ENCODE results near the gene CARNS1.

Gene CARNS1

DNA sequence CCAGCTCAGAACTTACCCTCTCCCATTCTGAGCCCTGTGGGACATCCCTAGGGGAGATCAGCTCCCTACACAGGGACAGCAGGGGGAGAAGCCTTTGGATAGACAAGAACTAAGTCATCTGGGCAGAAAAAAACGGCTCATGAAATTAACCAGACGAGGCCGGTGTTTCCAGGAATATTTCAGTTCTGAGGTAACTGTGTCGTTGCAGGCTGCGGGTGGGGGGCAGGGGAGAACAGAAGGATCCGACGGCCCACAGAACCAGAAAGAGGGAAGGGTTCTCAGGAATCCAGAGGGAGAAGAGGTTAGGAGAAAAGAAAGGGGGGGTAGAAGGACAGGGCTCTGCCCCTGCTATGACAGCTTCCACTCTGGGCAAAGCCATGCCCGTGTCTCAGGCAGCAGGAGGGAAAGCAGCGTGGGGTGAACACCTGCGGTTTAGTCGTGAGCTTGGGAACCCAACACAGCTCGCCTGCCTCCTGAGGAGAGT lies 45.6 kb upstream of the CARNS1 start:
- no peak overlapping the region for H3K27ac ChIP-seq
- TF ChIP-seq, protein P1, sequence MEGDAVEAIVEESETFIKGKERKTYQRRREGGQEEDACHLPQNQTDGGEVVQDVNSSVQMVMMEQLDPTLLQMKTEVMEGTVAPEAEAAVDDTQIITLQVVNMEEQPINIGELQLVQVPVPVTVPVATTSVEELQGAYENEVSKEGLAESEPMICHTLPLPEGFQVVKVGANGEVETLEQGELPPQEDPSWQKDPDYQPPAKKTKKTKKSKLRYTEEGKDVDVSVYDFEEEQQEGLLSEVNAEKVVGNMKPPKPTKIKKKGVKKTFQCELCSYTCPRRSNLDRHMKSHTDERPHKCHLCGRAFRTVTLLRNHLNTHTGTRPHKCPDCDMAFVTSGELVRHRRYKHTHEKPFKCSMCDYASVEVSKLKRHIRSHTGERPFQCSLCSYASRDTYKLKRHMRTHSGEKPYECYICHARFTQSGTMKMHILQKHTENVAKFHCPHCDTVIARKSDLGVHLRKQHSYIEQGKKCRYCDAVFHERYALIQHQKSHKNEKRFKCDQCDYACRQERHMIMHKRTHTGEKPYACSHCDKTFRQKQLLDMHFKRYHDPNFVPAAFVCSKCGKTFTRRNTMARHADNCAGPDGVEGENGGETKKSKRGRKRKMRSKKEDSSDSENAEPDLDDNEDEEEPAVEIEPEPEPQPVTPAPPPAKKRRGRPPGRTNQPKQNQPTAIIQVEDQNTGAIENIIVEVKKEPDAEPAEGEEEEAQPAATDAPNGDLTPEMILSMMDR (conservative IDR thresholded peaks at IDR 0.05) = no peak

DNA sequence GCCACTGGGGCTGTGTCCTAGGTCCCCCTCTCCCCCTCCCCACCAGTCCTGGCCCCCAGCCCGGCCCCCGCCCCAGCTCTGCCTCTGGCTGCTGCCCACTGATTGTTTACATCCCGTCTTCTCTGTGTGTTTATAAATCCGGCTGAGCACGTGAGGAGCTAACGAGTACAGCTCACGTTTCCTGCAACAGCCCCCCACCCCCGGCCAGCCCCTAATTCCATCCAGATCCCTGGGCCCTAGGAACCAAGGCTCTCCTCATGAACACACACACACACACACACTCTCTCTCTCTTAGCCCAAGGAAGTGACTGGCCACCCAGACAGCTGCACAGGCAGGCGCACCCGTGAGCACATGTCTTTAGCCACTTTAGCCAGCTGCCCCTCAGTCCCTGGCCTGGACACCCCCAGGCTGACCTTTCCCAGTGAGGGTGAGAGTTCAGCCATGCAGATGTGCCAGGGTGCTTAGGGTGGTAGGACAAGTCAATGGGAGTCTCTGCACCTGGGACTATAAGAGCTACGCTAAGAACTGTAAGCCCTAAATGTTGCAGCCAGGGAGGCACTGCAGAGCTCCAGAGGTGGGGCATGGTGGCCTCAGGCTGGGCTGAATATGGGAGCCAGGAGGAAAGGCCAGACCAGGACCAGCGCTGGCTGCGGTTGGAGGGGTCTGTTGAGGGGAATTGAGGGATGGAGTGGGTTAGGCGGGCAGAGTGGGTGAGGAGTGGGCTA lies 45.0 kb upstream of the CARNS1 start:
- peak overlapping the region; percentile 9; the same call in 1 of the 2 replicates for H3K27ac ChIP-seq
- TF ChIP-seq, protein P1 (conservative IDR thresholded peaks at IDR 0.05) = no peak

DNA sequence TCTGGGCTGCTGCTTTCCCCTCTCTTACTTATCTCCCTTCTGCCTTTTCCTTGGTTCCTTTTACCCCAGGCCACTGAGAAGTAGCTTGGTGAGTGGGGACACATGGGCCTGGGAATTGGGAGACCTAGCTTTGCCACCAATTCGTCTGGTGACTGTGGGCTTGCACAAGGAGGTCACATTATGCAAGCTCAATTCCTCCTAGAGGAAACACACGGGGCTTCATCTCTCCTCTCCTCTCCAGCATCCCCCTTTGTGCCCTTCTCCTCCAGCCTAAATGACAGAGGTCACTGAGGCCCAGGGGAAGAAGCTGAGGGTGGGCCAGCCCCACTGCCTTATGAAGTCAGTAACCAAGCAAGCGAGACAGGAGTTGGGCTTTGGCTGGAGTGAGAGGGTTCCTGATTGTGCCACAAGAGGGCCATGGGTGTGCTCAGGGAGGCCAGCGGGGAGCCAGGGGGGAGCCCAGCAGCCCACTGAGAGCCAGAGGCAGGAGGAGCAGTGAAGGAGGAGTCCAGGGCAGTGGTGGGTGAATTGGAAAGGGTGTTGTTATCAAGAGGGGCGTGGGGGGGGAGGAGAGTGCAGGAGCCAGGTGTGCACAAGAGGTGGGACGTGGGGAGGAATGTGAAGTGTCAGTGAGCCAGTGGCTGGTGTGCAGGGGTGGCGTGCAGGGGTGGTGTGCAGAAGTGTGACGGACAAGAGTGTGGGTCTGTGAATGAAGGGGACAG lies 44.1 kb upstream of the CARNS1 start:
- TF ChIP-seq, protein P1 (conservative IDR thresholded peaks at IDR 0.05) = peak; percentile 81
- no peak overlapping the region; the same call in 1 of the 2 replicates for H3K27ac ChIP-seq

DNA sequence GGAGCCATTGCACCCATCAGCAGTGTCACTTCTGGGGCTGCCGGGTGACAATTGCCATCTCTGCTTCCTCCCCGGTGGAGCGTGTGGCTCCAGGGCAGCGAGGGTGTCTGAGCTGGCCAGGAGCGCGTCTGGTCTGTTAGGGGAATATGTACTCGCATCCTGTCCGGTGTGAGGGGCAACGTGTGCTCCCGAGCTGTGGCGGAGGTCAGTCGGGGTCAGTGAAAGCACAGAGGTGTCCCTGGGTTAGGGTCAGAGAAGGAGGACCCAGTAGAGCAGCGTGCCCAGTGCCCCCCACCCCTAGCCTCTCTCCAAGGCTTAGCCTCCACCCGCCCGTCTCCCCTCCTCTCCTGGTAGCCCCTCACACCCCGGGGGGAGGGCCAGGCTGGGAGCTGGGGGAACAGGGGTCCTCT lies 43.6 kb upstream of the CARNS1 start:
- H3K27ac ChIP-seq = peak overlapping the region; percentile 95
- TF ChIP-seq, protein P1 (conservative IDR thresholded peaks at IDR 0.05) = no peak

DNA sequence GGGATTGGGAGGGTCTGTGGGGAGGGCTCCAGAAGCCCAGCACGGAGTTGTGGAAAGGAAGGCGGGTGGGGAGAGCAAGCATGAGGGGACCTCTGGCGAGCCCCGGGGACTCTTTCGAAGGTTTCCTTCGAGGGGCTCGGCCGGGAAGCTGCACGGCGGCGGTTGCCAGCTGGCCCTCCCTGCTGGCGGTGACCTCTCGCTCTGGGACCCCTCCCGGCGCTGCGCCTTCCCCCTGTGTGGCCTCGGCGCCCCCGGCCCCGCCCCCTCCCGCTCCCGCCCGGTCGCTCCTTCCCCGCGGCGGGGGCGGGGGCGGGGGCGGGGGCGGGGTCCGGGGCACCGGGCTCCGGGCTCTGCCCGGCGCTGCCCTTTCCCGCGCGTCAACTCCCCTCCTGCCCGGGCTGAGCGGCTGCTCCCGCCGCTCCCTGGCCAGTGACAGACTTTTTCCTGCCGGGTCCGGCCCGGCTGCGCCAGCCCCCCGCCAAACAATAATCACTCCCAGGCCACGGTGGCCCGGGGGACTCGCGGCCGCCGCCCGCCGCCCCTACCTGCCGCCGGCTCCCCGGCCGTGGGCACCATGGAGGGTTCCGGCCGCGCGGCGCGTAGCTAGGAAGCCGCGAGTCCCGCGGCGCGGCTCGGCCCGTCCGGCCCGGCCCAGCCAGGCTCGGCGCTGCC lies 43.0 kb upstream of the CARNS1 start:
- TF ChIP-seq, protein P1 (conservative IDR thresholded peaks at IDR 0.05) = no peak
- H3K27ac ChIP-seq = peak overlapping the region; percentile 95

DNA sequence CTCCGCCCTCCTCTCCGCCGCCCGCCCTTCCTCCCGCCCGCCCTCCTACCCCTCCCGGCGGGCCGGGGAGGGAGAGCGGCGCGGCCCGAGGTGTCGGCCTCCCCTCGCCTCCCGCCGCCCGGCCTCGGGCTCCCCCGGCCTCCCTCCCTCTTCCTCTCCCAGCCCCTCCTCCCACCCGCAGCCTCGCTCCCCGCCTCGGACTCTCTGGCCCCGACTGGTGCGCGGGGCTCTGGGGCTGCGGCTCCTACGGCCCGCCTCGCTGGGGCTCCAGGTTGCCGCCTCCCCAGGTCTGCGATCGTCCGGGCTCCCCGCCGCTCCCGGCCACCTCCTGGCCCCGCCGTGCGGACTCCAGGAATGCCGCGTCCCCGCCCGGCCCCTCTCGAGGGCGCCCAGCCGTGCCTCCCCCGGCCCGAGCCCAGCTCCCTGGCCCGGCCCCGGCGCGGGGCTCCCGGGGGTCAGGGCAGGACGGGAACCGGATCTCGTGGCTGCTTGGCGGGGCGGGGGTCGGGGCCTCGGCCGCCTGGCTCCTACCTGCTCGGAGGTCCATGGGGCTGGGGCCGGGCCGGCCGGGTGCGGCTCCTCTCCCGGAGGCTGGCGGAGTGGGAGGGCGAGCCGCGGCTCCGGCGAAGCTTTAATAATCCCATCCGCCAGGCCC lies 42.4 kb upstream of the CARNS1 start, which contains the start of gene CLCF1:
Gene CLCF1 (minus strand): TSS at position 606 of the 655 bp plus-strand sequence. CDS start 59 bp downstream, at position 547.
- TF ChIP-seq, protein P1 (conservative IDR thresholded peaks at IDR 0.05) = no peak
- peak within 1 kb of the TSS; percentile 95 for H3K27ac ChIP-seq
